Measurements from ENCODE around the gene CAPN8.

Gene CAPN8

GRCh38 chr1:223617323-223618070 lies 48.0 kb downstream of the CAPN8 start:
- Histone ChIP-seq H3K27me3 (ENCODE audit: insufficient read depth, insufficient read length) (no peaks in the 10 kb centered on the region), H3K36me3 (ENCODE audit: insufficient read depth, insufficient read length, low read length) (no peaks in the 10 kb centered on the region), H3K4me3 (ENCODE audit: insufficient read length, low read depth) (no peak overlapping the region), H3K9ac (ENCODE audit: insufficient read length, low read depth) (no peak overlapping the region), H3K4me1 (ENCODE audit: insufficient read depth, insufficient read length) (peaks cover 2% of the 10 kb centered on the region), H3K9me3 (ENCODE audit: insufficient read depth, low read length) (no peaks in the 10 kb centered on the region)
- DNase-seq (ENCODE audit: low read depth, low spot score): no peak
- TF ChIP-seq ZNF274 (IDR thresholded peaks at IDR 0.05; ENCODE audit: low read depth, low read length) (no peak), SUZ12 (IDR thresholded peaks at IDR 0.05; ENCODE audit: extremely low read depth, insufficient read depth, insufficient read length) (no peak), YY1 (IDR thresholded peaks at IDR 0.05; ENCODE audit: insufficient read depth, insufficient read length) (no peak)

- no peak for TF ChIP-seq SUZ12 (IDR thresholded peaks at IDR 0.05; ENCODE audit: extremely low read depth, insufficient read depth, insufficient read length)
- no peak for TF ChIP-seq ZNF274 (IDR thresholded peaks at IDR 0.05; ENCODE audit: low read depth, low read length)
- no peak for TF ChIP-seq YY1 (IDR thresholded peaks at IDR 0.05; ENCODE audit: insufficient read depth, insufficient read length)
- Histone ChIP-seq H3K4me1 (ENCODE audit: insufficient read depth, insufficient read length) (peaks cover 2% of the 10 kb centered on the region), H3K9ac (ENCODE audit: insufficient read length, low read depth) (no peak overlapping the region), H3K4me3 (ENCODE audit: insufficient read length, low read depth) (no peak overlapping the region), H3K9me3 (ENCODE audit: insufficient read depth, low read length) (peaks cover 5% of the 10 kb centered on the region; the same call in 1 of the 2 replicates), H3K36me3 (ENCODE audit: insufficient read depth, insufficient read length, low read length) (no peaks in the 10 kb centered on the region), H3K27me3 (ENCODE audit: insufficient read depth, insufficient read length) (no peaks in the 10 kb centered on the region)
- DNase-seq (ENCODE audit: low read depth, low spot score): no peak
These were observed 48.9 kb downstream of the CAPN8 start for GRCh38 chr1:223616586-223616985.

- H3K9ac ChIP-seq (ENCODE audit: insufficient read length, low read depth): no peak overlapping the region
- H3K9me3 ChIP-seq (ENCODE audit: insufficient read depth, low read length): peaks cover 12% of the 10 kb centered on the region; the same call in 1 of the 2 replicates
- H3K4me3 ChIP-seq (ENCODE audit: insufficient read length, low read depth): no peak overlapping the region
- no peaks in the 10 kb centered on the region for H3K4me1 ChIP-seq (ENCODE audit: insufficient read depth, insufficient read length)
- TF ChIP-seq SUZ12 (IDR thresholded peaks at IDR 0.05; ENCODE audit: extremely low read depth, insufficient read depth, insufficient read length): no peak
- no peak for TF ChIP-seq YY1 (IDR thresholded peaks at IDR 0.05; ENCODE audit: insufficient read depth, insufficient read length)
- TF ChIP-seq ZNF274 (IDR thresholded peaks at IDR 0.05; ENCODE audit: low read depth, low read length): no peak
- H3K27me3 ChIP-seq (ENCODE audit: insufficient read depth, insufficient read length): no peaks in the 10 kb centered on the region
- no peaks in the 10 kb centered on the region for H3K36me3 ChIP-seq (ENCODE audit: insufficient read depth, insufficient read length, low read length)
- DNase-seq (ENCODE audit: low read depth, low spot score): no peak
These were observed 53.6 kb downstream of the CAPN8 start for GRCh38 chr1:223611936-223612335.

- no peaks in the 10 kb centered on the region for H3K4me1 ChIP-seq (ENCODE audit: insufficient read depth, insufficient read length)
These were observed 55.5 kb downstream of the CAPN8 start for GRCh38 chr1:223609977-223610376.

GRCh38 chr1:223609066-223609465 lies 56.4 kb downstream of the CAPN8 start:
- no peak for TF ChIP-seq SUZ12 (IDR thresholded peaks at IDR 0.05; ENCODE audit: extremely low read depth, insufficient read depth, insufficient read length)
- no peak for TF ChIP-seq YY1 (IDR thresholded peaks at IDR 0.05; ENCODE audit: insufficient read depth, insufficient read length)
- TF ChIP-seq ZNF274 (IDR thresholded peaks at IDR 0.05; ENCODE audit: low read depth, low read length): no peak
- DNase-seq (ENCODE audit: low read depth, low spot score): no peak
- H3K36me3 ChIP-seq (ENCODE audit: insufficient read depth, insufficient read length, low read length): no peaks in the 10 kb centered on the region
- peaks cover 12% of the 10 kb centered on the region; the same call in 1 of the 2 replicates for H3K9me3 ChIP-seq (ENCODE audit: insufficient read depth, low read length)
- H3K4me3 ChIP-seq (ENCODE audit: insufficient read length, low read depth): no peak overlapping the region
- H3K4me1 ChIP-seq (ENCODE audit: insufficient read depth, insufficient read length): no peaks in the 10 kb centered on the region
- no peak overlapping the region for H3K9ac ChIP-seq (ENCODE audit: insufficient read length, low read depth)
- no peaks in the 10 kb centered on the region for H3K27me3 ChIP-seq (ENCODE audit: insufficient read depth, insufficient read length)

More at GRCh38 chr1:223609977-223610376, 55.5 kb downstream of the CAPN8 start:
- Histone ChIP-seq H3K4me3 (ENCODE audit: insufficient read length, low read depth) (no peak overlapping the region), H3K9me3 (ENCODE audit: insufficient read depth, low read length) (peaks cover 12% of the 10 kb centered on the region; the same call in 1 of the 2 replicates), H3K9ac (ENCODE audit: insufficient read length, low read depth) (no peak overlapping the region), H3K27me3 (ENCODE audit: insufficient read depth, insufficient read length) (no peaks in the 10 kb centered on the region), H3K36me3 (ENCODE audit: insufficient read depth, insufficient read length, low read length) (no peaks in the 10 kb centered on the region)
- TF ChIP-seq SUZ12 (IDR thresholded peaks at IDR 0.05; ENCODE audit: extremely low read depth, insufficient read depth, insufficient read length) (no peak), ZNF274 (IDR thresholded peaks at IDR 0.05; ENCODE audit: low read depth, low read length) (no peak), YY1 (IDR thresholded peaks at IDR 0.05; ENCODE audit: insufficient read depth, insufficient read length) (no peak)
- no peak for DNase-seq (ENCODE audit: low read depth, low spot score)

GRCh38 chr1:223558512-223558911 lies 107.0 kb downstream of the CAPN8 start:
- no peak for DNase-seq (ENCODE audit: low read depth, low spot score)
- Histone ChIP-seq H3K36me3 (ENCODE audit: insufficient read depth, insufficient read length, low read length) (no peaks in the 10 kb centered on the region), H3K4me3 (ENCODE audit: insufficient read length, low read depth) (no peak overlapping the region), H3K4me1 (ENCODE audit: insufficient read depth, insufficient read length) (no peaks in the 10 kb centered on the region), H3K9me3 (ENCODE audit: insufficient read depth, low read length) (no peaks in the 10 kb centered on the region), H3K9ac (ENCODE audit: insufficient read length, low read depth) (no peak overlapping the region), H3K27me3 (ENCODE audit: insufficient read depth, insufficient read length) (no peaks in the 10 kb centered on the region)
- TF ChIP-seq YY1 (IDR thresholded peaks at IDR 0.05; ENCODE audit: insufficient read depth, insufficient read length) (no peak), ZNF274 (IDR thresholded peaks at IDR 0.05; ENCODE audit: low read depth, low read length) (no peak), SUZ12 (IDR thresholded peaks at IDR 0.05; ENCODE audit: extremely low read depth, insufficient read depth, insufficient read length) (no peak)

GRCh38 chr1:223557130-223557475 lies 108.4 kb downstream of the CAPN8 start:
- Histone ChIP-seq H3K36me3 (ENCODE audit: insufficient read depth, insufficient read length, low read length) (no peaks in the 10 kb centered on the region), H3K9ac (ENCODE audit: insufficient read length, low read depth) (no peak overlapping the region), H3K27me3 (ENCODE audit: insufficient read depth, insufficient read length) (no peaks in the 10 kb centered on the region), H3K4me1 (ENCODE audit: insufficient read depth, insufficient read length) (no peaks in the 10 kb centered on the region), H3K4me3 (ENCODE audit: insufficient read length, low read depth) (no peak overlapping the region), H3K9me3 (ENCODE audit: insufficient read depth, low read length) (no peaks in the 10 kb centered on the region)
- no peak for DNase-seq (ENCODE audit: low read depth, low spot score)
- TF ChIP-seq ZNF274 (IDR thresholded peaks at IDR 0.05; ENCODE audit: low read depth, low read length) (no peak), SUZ12 (IDR thresholded peaks at IDR 0.05; ENCODE audit: extremely low read depth, insufficient read depth, insufficient read length) (no peak), YY1 (IDR thresholded peaks at IDR 0.05; ENCODE audit: insufficient read depth, insufficient read length) (no peak)

All from NT2/D1 (cell line).